HG02588 (cell line): ENCODE measurements around the gene TACR1.
"Not testable (repeated sequence)": the region's sequence is repeated elsewhere in the genome, so short reads cannot be mapped to it uniquely, and the experiment has no call there.

ENCODE experiments used
- ATAC-seq: cut with Tn5 transposase; IDR thresholded peaks from one replicate; pipeline ENCODE4 v1.9.1; 2021; ENCODE audit warnings: mild to moderate bottlenecking, moderate library complexity; ENCODE audit not compliant: unreplicated experiment

TACR1 gene

DNA sequence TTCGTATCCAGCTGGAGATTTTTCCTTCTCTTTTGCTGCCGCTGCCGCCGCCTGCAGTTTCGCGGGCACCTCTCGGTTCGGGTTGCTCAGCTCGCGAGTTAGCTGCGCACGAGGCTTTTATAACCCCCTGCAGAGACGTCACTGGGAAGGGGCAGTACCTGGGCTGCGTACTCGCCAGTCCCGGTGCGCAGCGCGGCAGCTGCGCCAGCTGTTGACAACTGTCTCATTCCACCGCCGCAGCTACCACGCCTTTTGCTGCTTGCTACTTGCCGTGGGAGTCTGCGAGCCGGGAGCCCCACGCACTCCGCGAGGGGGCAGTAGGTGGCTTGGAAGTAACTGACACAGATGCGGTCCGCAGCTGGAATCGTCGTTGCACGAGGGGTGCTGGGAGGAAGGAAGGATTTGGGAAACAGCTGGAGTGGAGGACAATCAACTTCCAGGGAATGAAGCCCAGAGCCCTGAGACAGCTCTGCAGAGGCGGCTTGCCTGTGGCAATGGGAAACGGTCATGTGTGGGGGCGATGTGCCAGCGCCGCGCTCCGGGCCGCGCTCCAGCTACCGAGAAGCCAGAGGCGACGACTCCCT lies at the start of gene TACR1:
TACR1 (minus strand) TSS at position 93 of the 584 bp plus-strand sequence. CDS start 586 bp downstream, outside the sequence.
- peak; percentile 72 for ATAC-seq

GRCh38 chr2:75248581-75248980 lies 49.3 kb upstream of the TACR1 start:
- not testable (repeated sequence) for ATAC-seq

GRCh38 chr2:75246441-75247167 lies 47.3 kb upstream of the TACR1 start:
- no peak for ATAC-seq

GRCh38 chr2:75243219-75243618 lies 43.9 kb upstream of the TACR1 start:
- ATAC-seq, result no peak

DNA sequence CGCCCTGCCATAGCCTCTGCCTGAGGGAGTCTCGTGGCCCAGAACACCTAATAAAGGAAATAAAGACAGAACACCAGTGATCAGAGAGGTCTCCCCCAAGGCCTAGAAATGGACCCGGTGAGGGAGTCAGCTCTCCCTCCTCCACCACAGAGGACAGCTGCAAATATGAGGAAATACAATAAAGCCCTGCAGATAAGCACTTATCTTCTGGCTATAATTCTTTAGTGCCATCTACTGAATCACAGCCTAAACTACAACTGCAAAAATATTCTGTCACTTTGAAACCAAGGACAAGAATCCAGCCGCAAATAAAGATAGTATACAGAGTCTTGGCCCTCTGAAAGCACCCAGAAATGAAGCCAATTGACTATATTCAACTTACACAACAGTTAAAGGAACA lies 42.4 kb upstream of the TACR1 start:
- no peak for ATAC-seq

- no peak for ATAC-seq
Observed at GRCh38 chr2:75238670-75239330, 39.5 kb upstream of the TACR1 start.

DNA sequence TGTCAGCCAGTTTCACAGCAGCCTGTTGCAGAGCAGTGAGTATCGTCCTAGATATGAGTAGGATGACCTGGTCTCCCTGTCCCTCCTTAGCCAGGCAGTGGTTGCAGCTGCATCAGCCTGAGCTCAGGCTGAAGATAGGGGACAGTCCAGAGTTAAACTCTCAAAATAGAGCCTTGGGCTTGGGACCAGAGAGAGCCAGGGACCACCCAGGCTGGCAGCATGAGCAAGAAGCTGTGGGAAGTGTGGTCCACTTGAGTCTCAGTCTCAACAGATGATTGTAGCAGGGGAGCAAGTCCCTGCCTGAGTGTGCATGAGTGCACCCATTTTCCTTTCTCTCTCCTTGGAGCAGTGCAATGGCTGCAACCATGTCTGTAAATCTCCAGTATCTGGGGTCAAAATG lies 38.0 kb upstream of the TACR1 start:
- no peak for ATAC-seq

DNA sequence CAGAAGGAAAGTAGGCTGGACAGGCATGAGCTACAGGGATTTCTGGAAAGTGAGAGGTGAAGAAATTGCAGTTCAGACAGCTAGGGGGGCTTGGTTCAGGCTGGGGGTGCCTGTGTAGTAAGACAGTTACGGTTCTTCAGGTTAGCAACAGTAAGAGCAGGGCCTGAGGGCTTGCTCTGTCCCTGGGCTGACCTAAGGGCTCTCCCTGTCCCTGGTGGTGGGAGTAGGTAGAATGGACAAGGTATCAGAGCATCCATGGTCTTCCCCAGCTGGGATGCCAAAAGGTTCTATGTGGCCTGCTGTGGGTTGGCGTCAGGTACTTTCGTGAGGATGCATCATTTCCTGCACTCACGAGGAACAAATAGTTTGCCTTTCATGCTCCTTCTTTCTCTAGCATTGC lies 34.6 kb upstream of the TACR1 start:
- no peak for ATAC-seq

- ATAC-seq, result no peak
Observed at GRCh38 chr2:75226617-75227016, 27.3 kb upstream of the TACR1 start.

GRCh38 chr2:75226099-75226498 lies 26.8 kb upstream of the TACR1 start:
- no peak for ATAC-seq

DNA sequence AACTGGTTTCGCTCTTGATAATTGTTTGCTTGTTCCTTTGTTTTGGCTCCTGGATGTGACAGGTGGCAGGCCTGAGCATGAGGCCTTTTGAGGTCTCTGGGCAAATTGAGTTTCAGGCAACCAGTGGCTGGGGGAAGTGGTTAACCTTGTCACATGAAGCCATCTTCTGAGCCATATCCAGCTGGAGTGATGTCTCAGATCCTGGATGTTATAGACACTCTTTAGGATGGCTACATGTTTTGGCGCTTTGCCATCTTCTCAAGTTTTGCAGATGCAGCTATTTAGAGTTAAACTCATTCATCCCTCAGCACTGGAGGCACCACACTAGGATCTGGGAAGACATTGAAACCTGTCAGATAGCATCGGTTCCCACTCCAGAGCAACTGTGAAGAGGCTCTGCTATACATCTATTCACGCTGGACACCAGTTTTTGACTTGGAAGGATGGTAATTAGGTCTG lies 25.3 kb upstream of the TACR1 start:
- ATAC-seq, result no peak

- ATAC-seq, result no peak
Observed at GRCh38 chr2:75222527-75222926, 23.2 kb upstream of the TACR1 start.

DNA sequence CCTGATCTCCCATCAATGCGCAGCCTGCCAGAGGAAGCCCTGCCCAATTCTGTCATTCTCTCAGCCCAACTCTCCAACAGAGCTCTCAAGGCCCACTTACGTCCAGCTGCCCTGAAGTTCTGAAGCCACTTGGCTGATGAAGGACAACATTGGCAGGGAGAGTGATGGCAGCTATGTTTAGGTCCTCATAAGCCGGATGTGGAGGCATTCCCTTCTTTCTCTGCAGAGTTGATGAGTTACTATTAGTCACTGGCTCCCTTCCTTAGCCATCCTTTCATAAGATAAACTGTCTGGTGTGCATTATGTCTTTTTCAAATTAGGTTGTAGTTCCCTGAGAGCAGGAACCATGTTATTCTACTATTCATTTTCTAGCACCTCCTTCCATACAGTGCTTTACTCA lies 22.5 kb upstream of the TACR1 start:
- no peak for ATAC-seq

DNA sequence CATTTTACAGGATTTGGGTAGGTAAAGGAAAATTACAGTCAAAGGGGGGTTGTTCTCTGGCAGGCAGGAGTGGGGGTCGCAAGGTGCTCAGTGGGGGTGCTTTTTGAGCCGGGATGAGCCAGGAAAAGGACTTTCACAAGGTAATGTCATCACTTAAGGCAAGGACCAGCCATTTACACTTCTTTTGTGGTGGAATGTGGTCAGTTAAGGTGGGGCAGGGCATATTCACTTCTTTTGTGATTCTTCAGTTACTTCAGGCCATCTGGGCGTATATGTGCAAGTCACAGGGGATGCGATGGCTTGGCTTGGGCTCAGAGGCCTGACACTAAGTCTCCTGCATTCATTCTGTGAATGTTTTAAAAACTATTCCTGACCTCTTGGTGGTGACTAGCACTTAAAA lies 19.9 kb upstream of the TACR1 start:
- ATAC-seq, result not testable (repeated sequence)

- ATAC-seq, result no peak
Observed at GRCh38 chr2:75211266-75211770, 12.0 kb upstream of the TACR1 start.

- ATAC-seq, result no peak
Observed at GRCh38 chr2:75210409-75210808, 11.1 kb upstream of the TACR1 start.

DNA sequence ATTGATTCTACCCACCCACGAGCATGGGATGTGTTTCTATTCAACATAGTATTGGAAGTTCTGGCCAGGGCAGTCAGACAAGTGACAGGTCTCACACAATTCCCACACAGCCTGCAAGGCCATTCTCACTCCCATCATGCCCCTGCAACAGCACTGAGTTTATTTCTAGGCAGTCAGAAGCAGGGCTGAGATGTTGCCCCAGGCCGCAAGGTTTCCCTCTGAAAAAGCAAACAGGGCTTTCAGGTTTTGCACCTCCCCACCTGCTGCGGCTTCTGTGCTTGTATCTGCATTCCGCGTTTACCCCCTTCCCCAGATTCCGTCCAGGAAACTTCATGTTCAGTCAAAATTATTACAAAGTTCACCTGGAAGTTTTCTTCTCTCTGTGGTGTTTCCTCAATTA lies 9.4 kb upstream of the TACR1 start:
- ATAC-seq, result no peak

DNA sequence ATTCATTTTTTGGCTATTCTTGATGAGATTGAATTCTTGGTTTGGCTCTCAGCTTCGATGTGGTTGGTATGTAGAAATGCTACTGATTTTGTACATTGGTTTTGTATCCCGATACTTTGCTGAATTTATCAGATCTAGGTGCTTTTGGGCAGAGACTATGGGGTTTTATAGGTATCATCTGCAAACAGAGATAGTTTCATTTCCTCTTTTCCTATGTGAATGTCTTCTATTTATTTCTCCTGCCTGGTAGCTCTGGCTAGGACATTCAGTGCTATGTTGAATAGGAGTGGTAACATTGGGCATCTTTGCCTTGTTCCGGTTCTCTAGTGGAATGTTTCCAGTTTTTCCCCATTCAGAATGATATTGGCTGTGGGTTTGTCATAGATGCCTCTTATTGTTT lies 5.5 kb upstream of the TACR1 start:
- ATAC-seq, result no peak

DNA sequence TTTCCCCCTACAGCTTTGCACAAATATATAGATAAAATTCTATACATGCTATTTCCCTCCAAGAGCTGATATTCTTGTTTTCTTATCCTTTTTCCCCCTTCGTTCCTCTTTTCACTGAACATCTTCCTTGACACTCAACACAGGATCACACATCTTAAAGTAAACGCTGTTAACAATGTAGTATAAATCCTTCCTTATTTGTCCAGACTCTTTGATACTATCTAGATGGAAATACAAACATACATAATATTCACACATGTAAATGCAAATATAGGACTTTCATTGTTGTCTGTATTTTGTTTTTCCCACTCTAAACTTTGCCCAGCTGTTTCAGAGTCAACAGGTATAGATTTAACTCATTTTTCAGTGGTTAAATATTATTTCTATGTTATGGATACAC lies 3.0 kb upstream of the TACR1 start:
- no peak for ATAC-seq

DNA sequence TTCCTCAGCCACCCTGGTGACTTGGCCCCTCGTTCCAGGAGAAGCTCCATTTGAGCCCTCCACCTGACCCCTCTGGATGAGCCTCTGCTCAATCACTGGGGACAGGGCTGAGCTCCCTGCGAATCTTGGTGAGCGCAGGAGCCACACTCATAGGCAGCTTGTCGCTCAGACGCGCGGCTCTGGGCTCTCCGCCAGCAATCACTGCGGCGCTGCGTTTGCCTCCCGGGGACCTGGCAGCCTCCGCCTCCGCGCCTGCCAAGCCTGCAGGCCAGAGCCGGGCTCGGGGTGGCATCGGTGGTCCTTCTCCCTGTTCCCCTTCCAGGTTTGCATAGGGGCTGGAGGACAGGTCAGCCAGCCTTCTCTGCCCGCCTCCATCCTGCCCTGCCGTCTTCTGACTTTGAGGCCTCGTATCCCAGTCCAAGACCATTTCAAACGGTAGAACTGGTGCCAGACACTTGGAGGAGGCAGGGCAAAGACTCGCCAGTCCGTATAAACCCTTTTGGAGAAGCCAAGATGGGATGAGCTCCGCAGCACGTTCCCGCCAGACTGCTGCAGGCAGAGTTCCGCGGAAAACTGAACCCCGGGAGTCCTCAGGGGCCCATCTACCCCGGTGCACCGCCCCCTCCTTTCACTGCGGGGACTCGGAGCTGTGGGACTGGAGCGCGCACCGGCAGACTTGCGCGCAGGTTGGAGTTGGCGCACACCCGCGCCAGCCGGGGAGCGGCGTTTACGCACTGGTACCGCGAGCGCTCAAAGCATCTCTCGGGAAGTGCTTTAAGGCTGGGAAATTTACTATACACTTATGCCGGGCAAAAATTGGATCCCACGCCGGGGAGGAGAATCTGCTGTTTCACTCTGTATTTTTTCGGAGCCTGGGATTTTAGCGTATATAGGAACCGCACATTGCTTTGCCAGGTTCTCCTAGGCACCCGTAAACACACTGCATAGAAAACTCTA lies 1.1 kb upstream of the TACR1 start:
- ATAC-seq, result peak; percentile 16
